Transverse colon (tissue), 3 donors: ENCODE results near the gene PHKA2.

Source experiments
- CTCF ChIP-seq, 5 experiments: fragments of 200-600 bp in 3 of 5; fragments of 450-650 bp in 2 of 5; sonication (generic) in 3 of 5; IDR thresholded peaks; 1 replicate in 2 of 5; 2 replicates in 3 of 5; pipeline ENCODE4 v1.5.1; 2016 to 2017; ENCODE audit warnings: antibody characterized with exemption in 5 of 5, inconsistent platforms in 3 of 5, mild to moderate bottlenecking in 2 of 5, moderate library complexity in 1 of 5
- EP300 ChIP-seq: sonication (generic); formaldehyde crosslinking; IDR thresholded peaks from one replicate; pipeline ENCODE4 v1.6.1; 2017; ENCODE audit warnings: antibody characterized with exemption, low read depth
- POLR2A ChIP-seq: fragments of 450-650 bp; IDR thresholded peaks from one replicate; pipeline ENCODE4 v1.6.1; 2016; ENCODE audit warnings: antibody characterized with exemption, mild to moderate bottlenecking, moderate library complexity

GRCh38 chrX:18889346-18890048 lies 94.4 kb downstream of the PHKA2 start:
- no peak for TF ChIP-seq CTCF (IDR thresholded peaks at IDR 0.05)
- TF ChIP-seq EP300 = no peak
- TF ChIP-seq POLR2A = no peak
